WTC11 (cell line): Measurements from ENCODE around the gene RHOA.
"Not testable (repeated sequence)": the region's sequence is repeated elsewhere in the genome, so short reads cannot be mapped to it uniquely, and the experiment has no call there.

Source experiments
- FOXJ3 ChIP-seq: sonication (generic); formaldehyde crosslinking; IDR thresholded peaks from 2 replicates; pipeline ENCODE4 v1.9.0; 2021; ENCODE audit warnings: missing genetic modification reagents, mild to moderate bottlenecking, borderline replicate concordance
- GTF2I ChIP-seq: fragments of 250-450 bp; sonication (Bioruptor Pico); conservative IDR thresholded peaks from 2 replicates; pipeline ENCODE4 v1.4.0; 2021; ENCODE audit warnings: mild to moderate bottlenecking
- IRF2 ChIP-seq: sonication (generic); formaldehyde crosslinking; IDR thresholded peaks from 2 replicates; pipeline ENCODE4 v1.8.0; 2022; ENCODE audit warnings: low read depth, missing genetic modification reagents, borderline replicate concordance
- NFE2L1 ChIP-seq: sonication (generic); formaldehyde crosslinking; IDR thresholded peaks from 2 replicates; pipeline ENCODE4 v1.8.1; 2023; ENCODE audit warnings: missing genetic modification reagents
- NFYB ChIP-seq: sonication (generic); formaldehyde crosslinking; conservative IDR thresholded peaks from 2 replicates; pipeline ENCODE4 v1.8.0; 2022; ENCODE audit warnings: low read depth, missing genetic modification reagents
- RELA ChIP-seq: sonication (generic); formaldehyde crosslinking; IDR thresholded peaks from 2 replicates; pipeline ENCODE4 v1.8.1; 2022; ENCODE audit warnings: missing genetic modification reagents, mild to moderate bottlenecking, borderline replicate concordance
- TCF7 ChIP-seq: sonication (generic); formaldehyde crosslinking; IDR thresholded peaks from 2 replicates; pipeline ENCODE4 v1.8.0; 2022; ENCODE audit warnings: mild to moderate bottlenecking, low read depth, missing genetic modification reagents, moderate library complexity
- ZNF263 ChIP-seq: sonication (generic); formaldehyde crosslinking; IDR thresholded peaks from 2 replicates; pipeline ENCODE4 v1.8.1; 2022; ENCODE audit warnings: low read depth, mild to moderate bottlenecking, moderate library complexity, missing genetic modification reagents
- TF ChIP-seq, protein P1 (sequence below): sonication (generic); formaldehyde crosslinking; IDR thresholded peaks from 2 replicates; pipeline ENCODE4 v1.8.1; 2023; ENCODE audit warnings: mild to moderate bottlenecking, missing genetic modification reagents, moderate library complexity
- TF ChIP-seq, protein P2 (sequence below): fragments of 200-600 bp; IDR thresholded peaks from 2 replicates; pipeline ENCODE4 v1.8.0; 2022; ENCODE audit warnings: antibody characterized with exemption
- TF ChIP-seq, protein P3 (sequence below): sonication (generic); formaldehyde crosslinking; IDR thresholded peaks from 2 replicates; pipeline ENCODE4 v1.8.0; 2023; ENCODE audit warnings: mild to moderate bottlenecking, missing genetic modification reagents
- TF ChIP-seq, protein P4 (sequence below): sonication (generic); formaldehyde crosslinking; conservative IDR thresholded peaks from 2 replicates; pipeline ENCODE4 v1.8.1; 2023; ENCODE audit warnings: mild to moderate bottlenecking, low read depth, missing genetic modification reagents, moderate library complexity

DNA sequence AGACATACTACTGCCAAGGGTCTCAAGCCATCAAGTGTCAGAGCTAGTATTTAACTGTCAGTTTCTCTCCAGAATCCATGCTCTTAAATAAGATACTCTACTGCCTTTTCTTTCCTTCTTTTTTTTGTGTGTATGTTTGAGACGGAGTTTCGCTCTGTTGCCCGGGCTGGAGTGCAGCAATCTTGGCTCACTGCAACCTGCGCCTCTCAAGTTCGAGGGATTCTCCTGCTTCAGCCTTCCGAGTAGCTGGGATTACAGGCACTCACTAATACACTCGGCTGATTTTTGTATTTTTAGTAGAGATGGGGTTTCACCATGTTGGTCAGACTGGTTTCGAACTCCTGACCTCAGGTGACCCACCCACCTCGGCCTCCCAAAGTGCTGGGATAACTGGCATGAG lies 6.2 kb downstream of the RHOA start:
- TF ChIP-seq, protein P1, sequence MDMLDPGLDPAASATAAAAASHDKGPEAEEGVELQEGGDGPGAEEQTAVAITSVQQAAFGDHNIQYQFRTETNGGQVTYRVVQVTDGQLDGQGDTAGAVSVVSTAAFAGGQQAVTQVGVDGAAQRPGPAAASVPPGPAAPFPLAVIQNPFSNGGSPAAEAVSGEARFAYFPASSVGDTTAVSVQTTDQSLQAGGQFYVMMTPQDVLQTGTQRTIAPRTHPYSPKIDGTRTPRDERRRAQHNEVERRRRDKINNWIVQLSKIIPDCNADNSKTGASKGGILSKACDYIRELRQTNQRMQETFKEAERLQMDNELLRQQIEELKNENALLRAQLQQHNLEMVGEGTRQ (CRISPR knock-in tag) = not testable (repeated sequence)
- not testable (repeated sequence) for TF ChIP-seq NFE2L1 (CRISPR knock-in tag); ZNF263; FOXJ3 (CRISPR knock-in tag); NFYB; GTF2I; RELA; TCF7 (CRISPR knock-in tag); IRF2
- TF ChIP-seq, protein P2, sequence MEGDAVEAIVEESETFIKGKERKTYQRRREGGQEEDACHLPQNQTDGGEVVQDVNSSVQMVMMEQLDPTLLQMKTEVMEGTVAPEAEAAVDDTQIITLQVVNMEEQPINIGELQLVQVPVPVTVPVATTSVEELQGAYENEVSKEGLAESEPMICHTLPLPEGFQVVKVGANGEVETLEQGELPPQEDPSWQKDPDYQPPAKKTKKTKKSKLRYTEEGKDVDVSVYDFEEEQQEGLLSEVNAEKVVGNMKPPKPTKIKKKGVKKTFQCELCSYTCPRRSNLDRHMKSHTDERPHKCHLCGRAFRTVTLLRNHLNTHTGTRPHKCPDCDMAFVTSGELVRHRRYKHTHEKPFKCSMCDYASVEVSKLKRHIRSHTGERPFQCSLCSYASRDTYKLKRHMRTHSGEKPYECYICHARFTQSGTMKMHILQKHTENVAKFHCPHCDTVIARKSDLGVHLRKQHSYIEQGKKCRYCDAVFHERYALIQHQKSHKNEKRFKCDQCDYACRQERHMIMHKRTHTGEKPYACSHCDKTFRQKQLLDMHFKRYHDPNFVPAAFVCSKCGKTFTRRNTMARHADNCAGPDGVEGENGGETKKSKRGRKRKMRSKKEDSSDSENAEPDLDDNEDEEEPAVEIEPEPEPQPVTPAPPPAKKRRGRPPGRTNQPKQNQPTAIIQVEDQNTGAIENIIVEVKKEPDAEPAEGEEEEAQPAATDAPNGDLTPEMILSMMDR = not testable (repeated sequence)
- TF ChIP-seq, protein P3, sequence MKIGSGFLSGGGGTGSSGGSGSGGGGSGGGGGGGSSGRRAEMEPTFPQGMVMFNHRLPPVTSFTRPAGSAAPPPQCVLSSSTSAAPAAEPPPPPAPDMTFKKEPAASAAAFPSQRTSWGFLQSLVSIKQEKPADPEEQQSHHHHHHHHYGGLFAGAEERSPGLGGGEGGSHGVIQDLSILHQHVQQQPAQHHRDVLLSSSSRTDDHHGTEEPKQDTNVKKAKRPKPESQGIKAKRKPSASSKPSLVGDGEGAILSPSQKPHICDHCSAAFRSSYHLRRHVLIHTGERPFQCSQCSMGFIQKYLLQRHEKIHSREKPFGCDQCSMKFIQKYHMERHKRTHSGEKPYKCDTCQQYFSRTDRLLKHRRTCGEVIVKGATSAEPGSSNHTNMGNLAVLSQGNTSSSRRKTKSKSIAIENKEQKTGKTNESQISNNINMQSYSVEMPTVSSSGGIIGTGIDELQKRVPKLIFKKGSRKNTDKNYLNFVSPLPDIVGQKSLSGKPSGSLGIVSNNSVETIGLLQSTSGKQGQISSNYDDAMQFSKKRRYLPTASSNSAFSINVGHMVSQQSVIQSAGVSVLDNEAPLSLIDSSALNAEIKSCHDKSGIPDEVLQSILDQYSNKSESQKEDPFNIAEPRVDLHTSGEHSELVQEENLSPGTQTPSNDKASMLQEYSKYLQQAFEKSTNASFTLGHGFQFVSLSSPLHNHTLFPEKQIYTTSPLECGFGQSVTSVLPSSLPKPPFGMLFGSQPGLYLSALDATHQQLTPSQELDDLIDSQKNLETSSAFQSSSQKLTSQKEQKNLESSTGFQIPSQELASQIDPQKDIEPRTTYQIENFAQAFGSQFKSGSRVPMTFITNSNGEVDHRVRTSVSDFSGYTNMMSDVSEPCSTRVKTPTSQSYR = not testable (repeated sequence)
- TF ChIP-seq, protein P4, sequence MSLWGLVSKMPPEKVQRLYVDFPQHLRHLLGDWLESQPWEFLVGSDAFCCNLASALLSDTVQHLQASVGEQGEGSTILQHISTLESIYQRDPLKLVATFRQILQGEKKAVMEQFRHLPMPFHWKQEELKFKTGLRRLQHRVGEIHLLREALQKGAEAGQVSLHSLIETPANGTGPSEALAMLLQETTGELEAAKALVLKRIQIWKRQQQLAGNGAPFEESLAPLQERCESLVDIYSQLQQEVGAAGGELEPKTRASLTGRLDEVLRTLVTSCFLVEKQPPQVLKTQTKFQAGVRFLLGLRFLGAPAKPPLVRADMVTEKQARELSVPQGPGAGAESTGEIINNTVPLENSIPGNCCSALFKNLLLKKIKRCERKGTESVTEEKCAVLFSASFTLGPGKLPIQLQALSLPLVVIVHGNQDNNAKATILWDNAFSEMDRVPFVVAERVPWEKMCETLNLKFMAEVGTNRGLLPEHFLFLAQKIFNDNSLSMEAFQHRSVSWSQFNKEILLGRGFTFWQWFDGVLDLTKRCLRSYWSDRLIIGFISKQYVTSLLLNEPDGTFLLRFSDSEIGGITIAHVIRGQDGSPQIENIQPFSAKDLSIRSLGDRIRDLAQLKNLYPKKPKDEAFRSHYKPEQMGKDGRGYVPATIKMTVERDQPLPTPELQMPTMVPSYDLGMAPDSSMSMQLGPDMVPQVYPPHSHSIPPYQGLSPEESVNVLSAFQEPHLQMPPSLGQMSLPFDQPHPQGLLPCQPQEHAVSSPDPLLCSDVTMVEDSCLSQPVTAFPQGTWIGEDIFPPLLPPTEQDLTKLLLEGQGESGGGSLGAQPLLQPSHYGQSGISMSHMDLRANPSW (CRISPR knock-in tag) = not testable (repeated sequence)
